ENCODE results near the gene CCDC88C.

The CCDC88C gene

GRCh38 chr14:91377700-91378652 lies 39.6 kb downstream of the CCDC88C start:
- peak; percentile 70 to 81 for DNase-seq

DNA sequence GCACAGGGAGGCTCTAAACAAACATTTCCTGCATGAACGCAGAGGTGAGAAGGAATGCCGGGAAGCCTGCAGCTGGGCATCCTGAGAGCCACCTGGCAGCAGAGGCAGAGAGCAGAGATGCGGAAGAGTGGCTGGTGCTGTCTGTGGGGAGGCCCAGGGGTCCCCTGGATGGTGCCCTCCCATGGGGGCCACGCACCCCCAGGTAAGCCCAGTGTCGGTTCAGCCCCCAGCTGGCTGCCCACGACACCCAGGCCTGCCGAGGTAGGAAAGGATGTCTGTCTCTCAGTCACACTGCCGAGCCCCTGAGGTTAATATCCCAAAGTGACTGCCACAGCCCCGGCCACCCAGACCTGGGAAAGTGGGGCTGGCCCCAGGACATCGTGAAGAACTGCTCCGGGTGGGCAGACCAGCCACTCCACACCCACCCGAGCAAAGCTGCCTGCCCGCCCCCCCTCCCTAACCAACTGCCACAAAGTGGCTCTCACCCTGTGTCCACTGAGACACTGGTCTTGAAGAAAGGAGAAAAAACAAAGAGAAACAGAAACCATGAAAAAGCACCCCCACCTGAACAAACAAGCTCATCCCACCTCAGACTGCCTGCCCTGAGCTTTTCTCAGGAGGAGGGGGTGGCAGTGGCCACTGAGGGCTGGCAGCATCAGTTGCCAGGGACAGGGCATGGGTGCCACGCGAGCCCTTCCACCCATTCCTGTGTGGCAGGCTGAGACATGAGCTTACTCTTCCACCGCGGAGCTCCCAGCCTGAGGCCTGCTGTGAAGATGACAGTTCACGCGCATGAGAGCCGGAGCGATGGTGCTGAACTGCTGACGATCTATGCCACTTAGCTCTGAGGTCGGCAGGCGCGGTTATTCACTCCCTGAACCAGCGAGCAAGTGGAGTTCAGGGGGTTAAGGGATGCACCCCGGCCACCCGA lies 40.8 kb downstream of the CCDC88C start:
- no peak for DNase-seq

GRCh38 chr14:91375720-91376452 lies 41.7 kb downstream of the CCDC88C start:
- no peak for DNase-seq

DNA sequence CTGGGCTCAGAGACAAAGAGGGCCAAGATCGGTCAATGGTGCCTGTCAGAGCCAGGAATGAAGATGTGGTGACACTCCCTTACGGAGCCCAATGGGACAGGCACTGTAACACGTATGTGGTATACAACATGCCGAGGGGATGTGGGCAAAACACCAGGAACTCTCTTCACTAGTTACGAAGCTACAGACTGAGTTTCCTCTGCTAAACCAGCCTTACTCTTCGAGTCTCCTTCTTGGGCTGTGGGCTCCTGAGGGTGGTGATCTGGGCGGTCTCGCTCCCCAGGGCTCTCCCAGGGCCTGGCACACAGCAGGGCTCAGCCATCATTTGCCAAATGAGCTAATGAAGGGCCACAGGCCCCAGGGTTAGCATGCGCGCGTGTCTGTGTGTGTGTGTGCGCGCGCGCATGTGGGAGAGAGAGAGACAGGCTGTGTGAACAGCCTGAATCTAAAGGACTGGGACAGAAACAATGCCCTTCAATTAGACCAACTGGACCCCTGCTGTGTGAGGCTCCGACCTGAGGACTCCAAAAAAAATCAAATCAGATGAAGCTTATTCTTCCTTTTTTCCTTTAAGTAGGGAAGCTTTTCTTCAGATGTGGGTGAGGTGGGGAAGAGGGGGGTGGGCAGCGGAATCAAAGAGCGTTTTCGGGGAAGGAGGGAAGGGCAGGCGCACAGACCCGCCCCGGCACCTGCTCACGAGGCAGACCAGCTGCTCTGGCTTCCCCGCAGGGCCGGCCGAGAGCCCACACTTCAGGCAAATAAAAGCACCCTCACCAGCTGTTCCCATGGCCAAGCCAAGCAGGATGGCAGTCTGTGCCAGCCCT lies 42.5 kb downstream of the CCDC88C start:
- no peak for DNase-seq

- DNase-seq: no peak
These were observed 43.2 kb downstream of the CCDC88C start for GRCh38 chr14:91374287-91374878.

GRCh38 chr14:91373591-91374254 lies 43.9 kb downstream of the CCDC88C start:
- peak; percentile 18 to 60 for DNase-seq

DNA sequence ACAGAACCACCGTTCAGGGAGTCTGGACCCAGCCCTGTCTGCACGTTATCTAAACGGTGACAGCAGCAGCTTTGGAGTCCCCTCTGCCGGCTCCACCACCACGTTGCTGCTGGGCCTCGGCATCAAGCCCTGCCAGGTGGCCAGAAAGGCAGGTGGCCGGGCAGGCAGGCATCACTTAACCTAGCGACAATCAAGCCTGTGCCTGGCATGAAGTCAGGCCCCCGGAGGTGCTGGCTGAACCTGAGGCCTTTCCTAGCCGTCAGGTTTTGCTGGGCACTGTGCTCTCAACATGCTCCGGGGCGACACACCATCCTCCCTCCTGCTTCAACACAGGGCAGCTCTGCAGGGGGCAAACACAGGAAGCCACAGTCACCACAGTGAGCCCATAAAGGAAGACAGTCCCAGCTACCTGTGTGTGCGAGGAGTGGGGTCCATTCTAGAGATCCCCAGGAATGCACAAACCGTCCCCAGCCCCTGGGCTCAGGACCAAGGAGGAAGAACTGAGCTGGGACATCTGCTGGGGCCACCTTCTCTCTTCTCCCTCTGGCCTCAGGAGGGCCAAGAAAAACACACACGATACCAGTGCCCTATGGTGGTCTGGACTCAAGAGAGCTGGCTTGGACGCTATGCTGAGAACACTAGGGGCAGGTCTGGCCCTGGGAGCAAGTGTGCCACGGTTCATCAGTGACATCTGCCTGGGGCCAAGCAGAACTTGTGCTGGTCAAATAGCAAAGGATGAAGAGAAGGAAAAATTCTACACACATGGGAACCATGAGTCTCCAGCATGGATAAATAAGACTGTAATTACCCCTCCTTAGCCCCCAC lies 44.7 kb downstream of the CCDC88C start:
- no peak for DNase-seq

GRCh38 chr14:91371990-91372375 lies 45.6 kb downstream of the CCDC88C start:
- DNase-seq: no peak

DNA sequence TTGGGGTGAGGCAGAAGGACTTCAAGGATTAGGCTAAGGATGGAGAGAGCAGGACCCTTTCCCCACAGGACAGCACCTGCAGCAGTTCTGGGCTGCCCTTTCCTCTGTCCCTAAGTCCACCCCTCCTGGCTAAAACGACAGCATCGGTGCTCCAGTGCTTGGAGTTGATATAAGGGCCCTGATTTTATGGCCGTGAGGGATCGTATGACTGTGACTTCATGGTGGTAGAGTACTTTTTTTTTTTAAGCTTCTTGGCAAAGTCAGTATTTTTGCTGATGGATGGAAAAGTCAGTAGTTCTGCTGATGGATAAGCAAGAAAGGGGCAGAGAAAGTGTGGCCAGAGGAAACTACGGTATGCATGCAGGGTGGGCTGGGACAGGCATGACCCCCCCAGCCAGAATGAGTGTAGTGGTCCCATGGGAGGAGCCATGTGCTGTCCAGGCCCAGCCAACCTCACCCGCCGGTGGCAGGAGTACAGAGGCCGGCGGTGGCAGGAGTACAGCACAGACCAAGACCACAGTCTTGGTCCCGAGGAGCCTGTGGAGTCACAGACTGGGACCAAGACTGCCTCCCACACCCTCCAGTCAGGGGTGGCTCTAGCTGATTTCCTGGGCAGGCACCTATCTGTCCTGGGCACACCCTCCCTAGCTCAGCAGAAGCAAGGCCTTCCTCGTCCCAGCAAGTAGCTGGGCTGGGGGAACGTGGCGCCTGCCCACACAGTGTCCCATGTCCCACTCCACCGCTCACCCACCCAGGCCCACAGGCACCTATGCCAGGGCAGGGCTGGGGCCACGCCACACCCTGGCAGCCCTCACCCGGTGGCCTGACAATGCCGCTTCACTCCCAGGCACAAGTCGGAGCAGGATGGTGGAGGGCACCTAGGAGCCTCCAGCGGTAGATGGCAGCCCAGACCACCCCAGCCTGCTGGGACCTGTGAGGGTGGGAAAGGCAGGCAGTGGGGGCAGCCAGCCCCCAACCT lies 46.3 kb downstream of the CCDC88C start:
- no peak for DNase-seq

GRCh38 chr14:91369628-91370445 lies 47.8 kb downstream of the CCDC88C start:
- DNase-seq: no peak

DNA sequence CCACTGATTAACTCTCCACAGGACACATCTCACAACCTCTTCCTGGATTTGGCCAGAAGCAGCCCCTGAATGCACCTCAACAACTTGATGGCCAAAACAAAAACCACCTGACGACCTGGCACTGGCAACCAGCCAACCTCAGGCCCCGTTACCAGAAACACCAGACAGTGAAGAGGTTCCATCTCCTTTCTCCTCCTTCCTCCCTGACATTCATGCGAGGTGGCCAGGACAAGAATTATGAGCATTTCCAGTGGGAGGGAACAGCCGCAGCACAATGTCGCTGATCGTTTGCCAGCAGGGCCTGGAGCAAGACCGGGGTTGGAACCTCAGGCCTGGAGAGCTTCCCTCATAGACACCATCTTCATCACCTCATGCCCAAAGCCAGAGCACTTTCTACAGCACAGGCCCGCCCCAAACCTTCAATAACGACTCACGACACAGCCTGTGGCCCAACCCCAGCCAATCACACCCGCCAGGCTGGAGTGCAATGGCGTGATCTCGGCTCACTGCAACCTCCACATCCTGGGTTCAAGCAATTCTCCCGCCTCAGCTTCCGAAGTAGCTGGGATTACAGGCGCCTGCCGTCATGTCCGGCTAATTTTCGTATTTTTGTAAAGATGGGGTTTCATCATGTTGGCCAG lies 48.7 kb downstream of the CCDC88C start:
- DNase-seq: no peak

DNA sequence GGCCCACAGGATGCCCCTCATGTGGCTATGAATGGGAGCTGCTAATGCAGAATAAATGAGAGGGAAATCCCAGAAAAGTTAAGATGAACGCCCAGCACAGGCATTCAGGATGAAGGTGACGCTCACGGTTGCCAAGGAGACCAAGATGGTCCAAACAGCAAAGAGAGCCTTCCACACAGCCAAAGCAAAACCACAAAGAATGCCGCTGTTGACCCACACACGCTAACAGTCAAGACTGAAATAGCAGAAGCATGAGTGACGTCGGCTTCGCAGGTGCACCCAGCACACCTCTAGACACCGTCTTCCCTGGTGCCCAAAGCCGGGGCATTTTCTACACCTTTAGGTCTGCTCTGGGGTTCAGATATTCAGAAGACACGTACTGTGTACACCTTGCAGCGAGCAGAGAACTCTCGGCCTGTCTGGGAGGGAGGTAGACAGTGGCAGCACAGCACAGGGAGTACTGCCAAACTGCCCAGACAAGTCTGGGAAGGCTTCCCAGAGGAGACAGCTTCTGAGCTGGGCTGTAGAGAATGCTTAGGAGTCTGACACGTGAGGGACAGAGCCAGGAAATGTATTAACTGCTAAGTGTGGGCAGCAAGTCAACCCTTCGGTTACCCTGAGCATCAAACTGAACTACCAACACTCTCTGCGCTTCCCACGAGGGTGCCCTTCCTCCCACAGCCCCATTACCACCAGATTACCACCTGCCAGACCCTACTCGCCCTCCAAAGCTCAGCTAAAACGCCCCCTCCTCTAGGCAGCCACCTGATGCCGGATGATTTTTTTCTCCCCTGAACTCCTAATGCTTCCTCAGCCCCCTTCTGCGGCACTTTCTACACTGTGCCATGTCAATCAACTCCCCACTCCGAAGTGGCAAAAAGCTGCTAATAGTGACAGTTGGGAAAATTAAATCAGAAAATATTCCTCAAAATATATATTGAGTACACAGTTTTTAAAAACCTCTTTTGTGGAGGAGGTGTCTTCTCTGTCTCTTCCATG lies 50.1 kb downstream of the CCDC88C start:
- no peak for DNase-seq

DNA sequence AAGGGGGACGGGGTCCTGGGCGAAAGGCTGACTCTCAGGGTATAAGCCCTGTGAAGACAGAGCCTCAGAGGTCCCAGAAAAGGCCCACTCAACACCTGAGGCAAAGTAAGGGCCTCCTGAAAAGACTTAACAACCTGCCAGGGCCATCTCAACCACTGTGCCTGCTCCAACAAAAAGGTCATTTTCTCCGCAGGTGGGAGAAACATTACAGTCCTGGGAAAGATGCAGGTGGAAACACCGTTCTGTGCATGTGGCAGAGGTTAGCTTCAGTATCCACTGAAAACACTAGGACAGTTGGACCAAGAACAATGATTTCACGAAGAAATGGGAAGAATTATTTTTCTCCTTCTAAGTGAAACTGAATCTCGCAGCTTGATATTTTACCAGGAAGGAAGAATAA lies 50.9 kb downstream of the CCDC88C start:
- DNase-seq: no peak

- DNase-seq: no peak
These were observed 52.1 kb downstream of the CCDC88C start for GRCh38 chr14:91365552-91365951.

DNA sequence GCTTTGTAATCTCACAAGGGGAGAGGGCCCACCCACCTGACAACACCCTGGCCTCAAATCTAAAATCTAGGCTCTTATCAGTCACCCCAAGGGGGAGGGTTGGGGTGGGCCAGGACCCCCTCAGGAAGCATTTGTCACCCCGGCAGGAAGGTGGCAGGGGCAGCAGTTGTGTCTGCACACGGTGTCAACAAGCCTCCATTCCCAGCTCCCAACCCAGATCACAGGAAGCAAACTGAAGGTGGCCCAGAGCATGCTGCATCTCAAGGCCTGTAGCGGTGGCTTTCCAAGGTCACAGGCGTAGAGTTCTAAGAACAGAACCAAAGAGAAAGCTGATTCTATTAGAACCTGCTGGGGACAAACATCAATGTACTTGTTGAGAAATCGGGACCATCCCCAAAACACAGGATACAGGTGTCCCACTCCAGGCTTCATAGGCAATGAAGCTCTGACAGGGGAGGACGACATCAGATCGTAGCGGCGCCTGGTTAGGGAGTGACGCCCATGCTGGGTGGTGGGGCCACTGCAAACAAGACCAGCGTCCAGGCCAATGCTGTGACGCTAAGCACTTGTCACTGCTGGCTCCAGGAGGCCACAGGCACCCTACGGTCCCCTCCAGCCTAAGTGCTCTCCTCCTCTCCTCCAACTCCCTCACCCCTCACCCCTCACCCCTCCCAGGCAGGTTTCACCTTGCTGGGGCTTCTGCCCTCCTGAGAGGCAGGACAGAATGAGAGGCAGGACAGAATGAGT lies 52.9 kb downstream of the CCDC88C start:
- no peak for DNase-seq

Data from AML-193 (cell line).